Measurements from ENCODE around the gene ZNF709.
"Not testable (repeated sequence)": the region's sequence is repeated elsewhere in the genome, so short reads cannot be mapped to it uniquely, and the experiment has no call there.

The ZNF709 gene

GRCh38 chr19:12484371-12485051 lies at the start of gene ZNF709:
Gene ZNF709 (minus strand): TSS chr19:12484816. CDS start chr19:12484657, 159 bp downstream.
- peak; percentile 90 to 91 for DNase-seq

- DNase-seq = peak in 1 of 2 experiments; percentile 4
Observed at GRCh38 chr19:12527034-12527836, 42.6 kb upstream of the ZNF709 start.

DNA sequence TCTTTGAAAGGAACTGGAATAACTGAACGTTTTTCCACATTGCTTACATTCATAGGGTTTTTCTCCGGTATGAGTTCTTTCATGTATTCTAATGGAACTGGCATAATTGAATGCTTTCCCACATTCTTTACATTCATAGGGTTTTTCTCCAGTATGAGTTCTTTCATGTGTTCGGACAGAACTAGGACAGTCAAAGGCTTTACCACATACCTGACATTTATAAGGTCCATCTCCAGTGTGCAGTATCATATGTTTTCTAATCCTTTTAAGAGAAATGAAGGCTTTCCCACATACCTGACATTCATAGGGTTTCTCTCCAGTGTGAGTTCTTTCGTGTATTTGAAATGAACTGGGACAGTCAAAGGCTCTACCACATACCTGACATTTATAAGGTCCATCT lies 41.9 kb upstream of the ZNF709 start:
- DNase-seq = no peak

DNA sequence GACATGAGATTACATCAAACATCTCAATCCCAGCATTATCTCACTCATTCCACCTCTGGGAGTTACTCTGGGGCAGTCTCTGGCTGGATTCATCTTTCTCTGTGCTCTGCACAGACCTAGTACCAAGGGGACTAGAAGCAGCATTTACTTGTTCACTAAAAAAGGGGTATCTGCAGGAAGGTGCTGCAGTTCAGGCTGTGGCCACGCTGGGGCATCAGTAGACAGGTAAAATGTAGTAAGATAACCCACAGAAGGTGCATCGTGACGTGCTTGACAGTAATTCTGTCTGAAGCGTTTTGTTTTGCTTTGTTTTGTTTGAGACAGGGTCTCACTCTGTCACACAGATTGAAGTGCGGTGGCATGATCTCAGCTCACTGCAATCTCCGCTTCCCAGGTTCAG lies 37.4 kb upstream of the ZNF709 start:
- DNase-seq = no peak

- no peak for DNase-seq
Observed at GRCh38 chr19:12513531-12514061, 29.0 kb upstream of the ZNF709 start.

- no peak for DNase-seq
Observed at GRCh38 chr19:12497032-12497431, 12.4 kb upstream of the ZNF709 start.

DNA sequence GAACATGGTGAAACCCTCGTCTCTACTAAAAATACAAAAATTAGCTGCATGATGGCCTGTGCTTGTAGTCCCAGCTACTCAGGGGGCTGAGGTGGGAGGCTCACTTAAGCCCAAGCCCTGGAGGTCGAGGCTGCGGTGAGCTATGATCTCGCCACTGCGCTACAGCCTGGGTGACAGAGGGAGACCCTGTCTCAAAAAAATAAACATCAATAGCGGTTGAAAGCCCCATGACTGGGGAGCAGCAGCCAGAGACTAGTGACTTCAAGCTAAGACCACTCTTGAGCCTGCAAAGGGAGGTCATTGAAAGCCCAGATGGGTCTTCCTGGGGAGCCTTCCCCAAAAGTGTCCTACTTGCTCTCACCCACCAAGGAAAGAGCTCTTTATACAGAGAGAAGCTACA lies 11.9 kb upstream of the ZNF709 start:
- no peak for DNase-seq

- DNase-seq = no peak
Observed at GRCh38 chr19:12495002-12495802, 10.6 kb upstream of the ZNF709 start.

GRCh38 chr19:12494260-12494860 lies 9.7 kb upstream of the ZNF709 start:
- DNase-seq = no peak

GRCh38 chr19:12486265-12486783 lies 1.7 kb upstream of the ZNF709 start:
- DNase-seq = not testable (repeated sequence)

GRCh38 chr19:12485571-12485970 lies 955 bp upstream of the ZNF709 start:
- no peak for DNase-seq

DNA sequence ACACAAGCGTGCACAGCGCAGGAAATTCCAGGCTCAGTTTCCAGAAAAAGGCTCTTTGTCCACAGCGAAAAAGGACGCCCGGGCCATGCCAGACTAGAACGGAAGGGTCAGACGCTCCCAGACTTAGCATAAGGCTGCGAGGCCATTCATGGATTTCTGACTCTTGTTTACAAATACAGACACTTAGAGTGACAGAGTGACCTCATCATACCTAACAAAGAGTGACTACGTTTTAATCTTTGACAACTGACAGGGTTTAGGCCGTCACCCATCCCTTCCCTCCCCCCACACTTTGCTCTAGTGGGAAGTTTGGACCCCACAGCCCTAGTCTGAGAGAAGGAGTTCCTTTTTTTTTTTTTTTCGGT lies 418 bp upstream of the ZNF709 start:
- DNase-seq = peak in 1 of 2 experiments; percentile 19

DNA sequence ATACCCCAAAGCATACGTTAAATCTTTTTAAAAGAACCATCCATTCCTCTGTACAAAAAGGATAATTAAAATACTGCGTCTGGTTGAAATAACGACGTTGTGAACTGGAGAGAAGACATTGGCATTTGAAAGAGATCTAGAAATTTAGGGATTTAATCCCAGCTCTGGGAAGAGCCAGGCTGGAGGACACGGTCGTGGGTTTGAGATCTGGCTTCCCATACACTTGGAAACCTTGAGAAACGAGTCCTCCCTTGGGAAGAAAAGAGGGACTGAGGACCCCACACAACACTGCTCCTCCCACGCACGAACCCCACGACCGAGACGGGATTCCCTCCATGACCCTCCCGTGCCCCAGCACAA lies 625 bp downstream of the ZNF709 start:
- DNase-seq = peak in 1 of 2 experiments; percentile 31

DNA sequence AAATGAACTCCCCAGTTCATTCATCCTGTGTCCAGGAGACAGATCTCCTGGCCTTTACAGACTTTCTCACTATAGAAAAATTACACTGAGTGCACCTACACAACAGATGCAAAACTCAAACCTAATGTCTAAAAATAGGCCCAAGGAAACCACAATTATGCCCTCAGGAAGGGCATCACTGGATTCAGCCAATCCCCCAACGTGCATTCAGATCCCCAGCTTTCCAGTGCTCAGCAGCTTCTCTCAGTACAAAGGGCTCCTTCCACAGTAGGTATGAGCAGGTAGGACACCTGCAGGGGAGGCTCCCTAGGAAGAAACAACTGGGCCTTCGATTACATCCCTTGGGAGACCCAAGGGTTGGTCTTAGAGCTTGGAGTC lies 2.1 kb downstream of the ZNF709 start:
- peak; percentile 22 to 26 for DNase-seq

- no peak for DNase-seq
Observed at GRCh38 chr19:12481781-12482508, 2.7 kb downstream of the ZNF709 start.

DNA sequence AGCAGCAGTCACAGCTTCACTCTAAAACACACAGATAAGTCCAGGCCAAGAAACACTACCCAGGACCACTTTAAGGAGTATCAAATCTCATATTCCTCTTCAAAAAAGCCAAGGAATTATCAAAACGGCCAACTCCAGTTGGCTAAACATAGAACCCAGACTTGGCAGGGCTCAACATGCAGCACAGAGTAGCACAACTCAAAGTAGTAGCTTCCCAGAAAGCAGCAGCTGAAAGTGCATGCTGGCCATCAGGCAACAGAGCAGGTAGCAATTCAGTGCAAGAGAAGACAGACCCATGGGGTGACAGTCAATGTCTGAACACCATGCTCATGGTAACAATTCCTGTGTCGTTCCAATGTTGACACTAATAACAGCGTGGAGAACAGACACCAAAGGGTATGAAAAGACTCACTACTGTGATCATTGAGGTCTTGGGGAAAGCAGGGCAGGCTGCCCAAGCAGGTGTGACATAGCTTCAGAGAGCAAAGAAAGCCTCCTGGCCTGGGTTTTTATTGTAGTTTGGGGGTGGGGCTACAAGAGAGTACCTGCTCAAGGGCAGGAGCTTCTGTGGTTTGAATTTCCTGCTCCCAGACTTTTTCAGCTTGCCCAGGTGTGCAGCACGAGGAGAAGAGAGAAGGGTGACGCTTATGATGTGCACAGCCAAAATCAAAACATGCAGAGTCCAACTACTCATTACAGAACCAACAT lies 6.2 kb downstream of the ZNF709 start:
- no peak for DNase-seq

GRCh38 chr19:12467651-12468050 lies 17.0 kb downstream of the ZNF709 start:
- DNase-seq = not testable (repeated sequence)

DNA sequence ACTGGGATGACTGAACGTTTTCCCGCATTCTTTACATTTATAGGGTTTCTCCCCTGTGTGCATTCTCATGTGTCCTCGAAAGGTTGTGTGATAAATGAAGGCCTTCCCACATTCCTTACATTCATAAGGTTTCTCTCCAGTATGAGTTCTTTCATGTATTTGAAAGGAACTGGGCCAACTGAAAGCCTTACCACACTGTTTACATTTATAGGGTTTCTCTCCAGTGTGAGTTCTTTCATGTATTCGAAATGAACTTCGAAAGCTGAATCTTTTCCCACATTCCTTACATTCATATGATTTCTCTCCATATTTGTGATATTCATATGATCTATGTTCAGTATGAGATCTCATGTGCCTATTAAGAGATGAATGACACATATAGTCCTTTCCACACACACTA lies 19.4 kb downstream of the ZNF709 start:
- DNase-seq = no peak

DNA sequence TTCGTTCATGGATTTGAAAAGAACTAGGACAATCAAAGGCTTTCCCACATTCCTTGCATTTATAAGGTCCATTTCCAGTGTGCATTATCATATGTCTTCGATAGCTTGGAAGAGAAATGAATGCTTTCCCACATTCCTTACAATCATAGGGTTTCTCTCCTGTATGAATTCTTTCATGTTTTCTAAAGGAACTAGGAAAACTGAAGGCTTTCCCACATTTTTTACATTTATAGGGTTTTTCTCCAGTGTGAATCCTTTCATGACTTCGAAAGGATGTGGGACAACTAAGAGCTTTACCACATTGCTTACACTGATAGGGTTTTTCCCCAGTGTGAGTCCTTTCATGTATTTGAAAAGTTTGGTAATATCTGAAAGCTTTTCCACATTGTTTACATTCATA lies 19.8 kb downstream of the ZNF709 start:
- no peak for DNase-seq

DNA sequence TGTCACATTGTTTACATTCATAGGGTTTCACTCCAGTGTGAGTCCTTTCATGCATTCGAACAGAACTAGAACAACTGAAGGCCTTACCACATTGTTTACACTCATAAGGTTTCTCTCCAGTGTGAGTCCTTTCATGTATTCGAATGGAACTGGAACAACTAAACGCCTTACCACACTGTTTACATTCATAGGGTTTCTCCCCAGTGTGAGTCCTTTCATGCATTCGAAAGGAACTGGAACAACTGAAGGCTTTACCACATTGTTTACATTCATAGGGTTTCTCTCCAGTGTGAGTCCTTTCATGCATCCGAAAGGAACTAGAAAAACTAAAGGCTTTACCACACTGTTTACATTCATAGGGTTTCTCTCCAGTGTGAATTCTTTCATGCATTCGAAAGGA lies 20.5 kb downstream of the ZNF709 start:
- not testable (repeated sequence) for DNase-seq

GRCh38 chr19:12453495-12453894 lies 31.1 kb downstream of the ZNF709 start:
- no peak for DNase-seq

All from Kasumi-1 (cell line).